GM19023 (cell line): Measurements from ENCODE around the gene RPTOR.
"Not testable (repeated sequence)": the region's sequence is repeated elsewhere in the genome, so short reads cannot be mapped to it uniquely, and the experiment has no call there.

Experiments
- ATAC-seq: cut with Tn5 transposase; IDR thresholded peaks from one replicate; pipeline ENCODE4 v1.9.1; 2021; ENCODE audit warnings: mild to moderate bottlenecking, moderate library complexity; ENCODE audit not compliant: unreplicated experiment

The RPTOR gene

DNA sequence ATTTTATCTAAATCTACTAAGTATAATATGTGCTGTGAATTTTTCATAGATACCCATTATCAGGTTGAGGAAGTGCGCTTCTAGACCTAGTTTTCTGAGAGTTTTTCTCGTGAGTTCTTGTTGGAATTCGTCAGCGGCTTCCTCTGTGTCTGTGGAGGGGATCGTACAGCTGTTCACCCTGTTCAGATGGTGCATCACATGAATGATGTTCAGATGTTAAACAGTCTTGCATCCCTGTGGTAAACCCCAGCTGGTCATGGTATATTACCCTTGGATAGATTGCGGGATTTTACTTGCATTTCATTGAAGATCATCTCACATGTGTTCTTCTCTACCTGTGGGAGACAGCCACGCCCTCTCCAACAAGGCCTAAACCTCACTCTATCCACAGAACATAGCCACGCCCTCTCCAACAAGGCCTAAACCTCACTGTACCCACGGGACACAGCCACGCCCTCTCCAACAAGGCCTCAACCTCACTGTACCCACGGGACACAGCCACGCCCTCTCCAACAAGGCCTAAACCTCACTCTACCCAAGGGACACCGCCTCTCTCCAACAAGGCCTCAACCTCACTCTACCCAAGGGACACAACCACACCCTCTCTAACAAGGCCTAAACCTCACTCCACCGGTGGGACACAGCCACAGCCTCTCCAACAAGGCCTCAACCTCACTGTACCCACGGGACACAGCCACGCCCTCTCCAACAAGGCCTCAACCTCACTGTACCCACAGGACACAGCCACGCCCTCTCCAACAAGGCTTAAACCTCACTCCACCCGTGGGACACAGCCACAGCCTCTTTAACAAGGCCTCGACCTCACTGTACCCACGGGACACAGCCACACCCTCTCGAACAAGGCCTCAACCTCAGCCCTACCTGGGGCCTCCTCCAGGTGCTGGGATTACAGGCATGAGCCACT is 266.8 kb downstream of the RPTOR start:
- no peak for ATAC-seq

DNA sequence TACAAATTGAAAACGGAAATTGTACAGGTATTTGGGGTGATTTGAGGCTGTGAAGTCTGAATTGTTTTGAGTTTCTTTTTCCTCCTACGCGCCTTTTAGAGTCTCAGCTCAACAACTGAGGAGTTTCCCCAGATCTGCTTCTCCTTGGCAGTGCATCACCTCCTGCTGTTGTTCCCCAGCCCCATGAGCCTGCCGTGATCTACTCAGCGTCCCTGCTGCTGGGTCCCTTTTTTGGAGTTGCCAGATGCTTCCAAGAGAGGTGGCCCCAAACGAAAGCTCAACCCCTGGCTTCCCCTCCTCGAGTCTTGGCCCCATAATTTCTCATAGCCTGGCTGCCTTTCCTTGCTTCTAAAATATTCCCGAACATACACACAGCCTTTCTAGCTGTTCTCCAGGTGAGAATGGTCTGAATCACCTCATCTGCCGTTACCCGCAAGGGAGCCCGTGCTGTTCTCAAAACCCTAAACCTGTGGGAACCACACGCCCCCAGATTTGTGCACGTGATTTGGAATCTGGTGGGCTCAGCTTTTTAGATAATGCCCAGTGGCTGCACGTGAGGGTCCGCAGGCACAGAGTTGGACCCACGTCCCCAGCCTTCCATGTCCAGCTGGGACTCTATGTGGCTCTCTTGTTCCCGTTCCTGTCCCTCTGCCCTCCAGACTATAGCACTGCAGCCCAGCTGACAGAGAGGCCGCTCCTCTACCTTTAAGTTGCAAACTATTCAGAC is 267.9 kb downstream of the RPTOR start:
- ATAC-seq: no peak

DNA sequence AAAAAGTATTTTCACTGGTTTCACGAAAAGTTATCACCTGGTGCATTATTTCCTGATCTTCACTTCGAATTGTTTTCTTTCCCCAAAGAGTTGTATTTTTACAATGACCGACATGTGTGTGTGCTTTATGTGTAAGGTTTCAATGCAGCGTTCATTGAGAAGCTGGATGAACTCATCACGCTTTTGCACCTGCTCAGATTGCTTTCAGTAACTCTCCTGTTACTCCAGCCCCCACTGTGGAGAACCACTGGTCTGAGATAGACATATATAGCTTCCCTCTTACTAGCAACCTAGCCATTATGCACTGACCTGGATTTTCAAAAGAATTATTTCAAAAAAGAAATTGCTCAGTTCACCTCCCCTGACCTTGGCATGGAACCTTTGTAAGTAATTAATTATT is 268.7 kb downstream of the RPTOR start:
- no peak for ATAC-seq

DNA sequence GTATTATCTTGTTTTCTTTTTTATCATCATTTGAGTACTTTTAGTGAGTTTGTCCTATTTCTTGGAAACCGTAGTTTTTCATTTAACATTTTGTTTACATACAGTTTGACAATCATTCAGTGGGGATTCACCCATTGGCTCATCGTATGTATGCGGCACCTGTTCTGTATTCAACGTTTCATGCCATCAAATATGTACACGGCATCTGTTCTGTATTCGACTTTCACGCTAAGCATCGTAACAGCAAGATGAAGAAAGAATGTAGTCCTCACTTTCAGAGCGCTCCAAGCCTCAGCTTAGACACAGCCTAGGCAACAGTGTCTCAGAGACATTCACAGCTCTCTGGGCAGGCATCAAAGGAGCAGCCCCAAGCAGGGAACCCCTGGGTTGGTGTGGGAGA is 269.9 kb downstream of the RPTOR start:
- no peak for ATAC-seq

DNA sequence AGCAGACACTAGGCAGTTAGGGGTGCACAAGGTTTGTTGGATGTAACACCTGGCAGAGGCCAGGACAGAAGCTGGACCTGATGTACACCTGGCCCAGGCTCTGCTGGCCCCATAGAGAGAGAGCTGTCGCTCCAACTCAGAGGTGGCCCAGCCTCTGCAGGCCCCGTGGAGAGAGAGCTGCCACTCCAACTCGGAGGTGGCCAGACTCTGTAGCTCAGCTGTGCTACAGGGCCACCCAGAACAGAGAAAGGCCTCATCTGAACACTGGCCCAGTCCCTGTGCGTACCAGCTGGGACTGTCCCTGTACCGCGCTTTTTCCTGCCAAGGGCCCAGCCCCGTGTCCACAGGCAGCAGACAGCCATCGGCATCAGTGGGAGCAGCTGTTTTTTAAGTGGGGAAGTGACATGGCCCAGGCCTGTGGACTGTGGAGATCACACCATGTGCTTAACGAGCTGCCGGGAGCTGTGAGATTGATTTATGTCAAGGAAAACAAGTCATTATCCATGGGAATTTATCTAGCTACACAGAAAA is 270.6 kb downstream of the RPTOR start:
- no peak for ATAC-seq

GRCh38 chr17:80815718-80816117 is 271.1 kb downstream of the RPTOR start:
- not testable (repeated sequence) for ATAC-seq

GRCh38 chr17:80816241-80817103 is 271.8 kb downstream of the RPTOR start:
- no peak for ATAC-seq

- no peak for ATAC-seq
Measured at GRCh38 chr17:80817321-80817845, 272.7 kb downstream of the RPTOR start.

DNA sequence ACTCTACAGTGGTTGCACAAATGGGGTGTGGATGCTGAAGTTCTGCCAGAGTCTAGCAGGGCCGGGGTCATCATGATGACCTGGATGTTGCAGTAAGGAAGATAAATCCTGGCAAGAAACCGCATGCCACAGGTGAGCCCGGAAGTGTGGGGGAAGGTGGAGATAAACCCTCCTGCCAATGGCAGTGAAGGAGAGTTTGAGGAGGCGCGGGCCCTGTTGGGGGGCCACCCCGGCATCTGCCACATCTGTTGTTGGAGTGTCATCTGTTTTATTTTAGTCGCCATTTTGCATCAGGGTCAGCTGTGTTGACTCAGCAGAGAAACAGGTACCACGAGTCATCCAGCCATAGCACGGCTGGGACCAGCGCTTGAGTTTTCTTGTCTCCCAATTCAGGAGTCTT is 273.2 kb downstream of the RPTOR start:
- no peak for ATAC-seq

GRCh38 chr17:80818871-80819270 is 274.2 kb downstream of the RPTOR start:
- ATAC-seq: no peak

GRCh38 chr17:80819422-80820164 is 275.0 kb downstream of the RPTOR start:
- ATAC-seq: no peak

- no peak for ATAC-seq
Measured at GRCh38 chr17:80820331-80820730, 275.7 kb downstream of the RPTOR start.

GRCh38 chr17:80821546-80821945 is 276.9 kb downstream of the RPTOR start:
- ATAC-seq: no peak

GRCh38 chr17:80822021-80822699 is 277.5 kb downstream of the RPTOR start:
- no peak for ATAC-seq

GRCh38 chr17:80822700-80823410 is 278.2 kb downstream of the RPTOR start:
- no peak for ATAC-seq

- no peak for ATAC-seq
Measured at GRCh38 chr17:80824549-80825470, 280.2 kb downstream of the RPTOR start.

DNA sequence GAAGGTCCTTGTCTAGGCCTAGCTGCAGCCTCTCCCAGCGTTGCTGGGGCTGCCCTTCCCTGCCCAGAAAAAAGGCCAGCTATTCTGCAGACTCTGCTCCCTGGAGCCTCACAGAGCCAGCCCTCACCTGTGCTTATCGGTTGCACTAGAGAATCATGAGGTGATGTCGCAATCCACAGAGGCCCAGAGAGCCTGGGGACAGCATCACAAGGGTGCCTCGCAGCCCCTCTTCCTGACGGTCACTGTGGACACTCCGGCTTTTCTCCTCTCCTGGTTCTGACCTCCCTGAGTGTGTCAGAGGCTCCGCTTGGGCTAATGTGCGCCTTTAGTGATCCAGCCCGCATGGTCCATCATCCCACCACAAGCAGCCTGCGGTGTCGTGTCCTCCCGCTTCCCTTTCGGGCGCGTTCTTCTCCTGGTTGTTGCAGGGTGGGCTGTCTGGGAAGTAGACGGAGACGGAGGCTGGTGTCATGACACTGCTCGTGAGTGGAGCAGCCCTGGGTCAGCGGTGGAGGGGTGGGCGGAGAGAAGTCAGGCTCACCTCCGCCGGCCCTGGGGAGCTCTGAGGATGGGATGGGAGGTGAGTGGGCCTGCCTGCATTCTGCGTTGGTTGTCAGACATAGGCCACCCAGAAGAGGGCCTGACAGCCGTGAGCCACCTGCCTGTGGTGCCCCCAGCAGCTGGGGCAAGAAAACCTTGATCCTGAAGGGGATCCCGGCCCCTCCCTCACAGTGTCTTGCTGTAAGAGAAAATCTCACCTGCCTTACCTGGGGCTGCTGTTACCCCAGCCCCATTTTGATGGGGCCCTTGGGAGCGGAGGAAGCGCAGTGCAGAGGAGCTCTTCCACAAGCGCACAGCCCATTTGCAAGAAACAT is 281.1 kb downstream of the RPTOR start:
- no peak for ATAC-seq
